Measurements from ENCODE around the gene ROR1. TPM values are rescaled to one million over a fixed set of nuclear protein-coding genes. Genes with fewer than 3 reads are reported as not detected.

Gene ROR1
- total RNA-seq, 1 donor from 2014 or later, result 30.3 TPM

DNA sequence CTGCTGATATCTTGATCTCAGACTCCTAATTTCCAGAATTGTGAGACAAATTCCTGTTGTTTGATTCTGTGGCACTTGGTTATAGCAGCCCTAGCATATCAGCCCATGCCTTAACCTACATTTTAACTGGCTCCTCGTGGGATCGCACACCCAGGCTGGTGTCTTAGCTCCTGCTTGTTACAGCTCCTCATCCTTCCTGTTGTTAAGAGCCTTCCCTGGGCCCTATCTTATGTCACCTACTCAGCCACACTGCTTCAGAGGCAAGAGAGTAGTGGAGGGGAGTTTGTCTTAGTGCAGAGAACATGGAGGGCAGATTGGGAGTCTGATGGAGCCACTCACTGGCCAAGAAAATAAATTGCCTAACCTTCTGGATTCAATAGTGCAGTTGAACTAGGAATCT lies 131.0 kb downstream of the ROR1 start:
- Histone ChIP-seq H2AFZ (replicated peaks) (no peak overlapping the region), H4K20me1 (ENCODE audit: low read depth) (peaks cover 81% of the 10 kb centered on the region), H3K27ac (no peak overlapping the region), H3K9ac (no peak overlapping the region), H3K9me3 (ENCODE audit: low read depth) (no peaks in the 10 kb centered on the region), H3K27me3 (no peaks in the 10 kb centered on the region), H3K4me1 (peaks cover 28% of the 10 kb centered on the region), H3K36me3 (no peaks in the 10 kb centered on the region), H3K79me2 (ENCODE audit: low read depth) (peaks cover 91% of the 10 kb centered on the region), H3F3A (ENCODE audit: low read depth) (peaks cover 13% of the 10 kb centered on the region), H3K4me3 (no peak overlapping the region), H3K4me2 (peak overlapping the region; percentile 57)
- Mint-ChIP-seq H3K27ac (no peak overlapping the region), H3K36me3 (no peaks in the 10 kb centered on the region), H3K9me3 (no peaks in the 10 kb centered on the region), H3K4me3 (no peak overlapping the region), H3K4me1 (peaks cover 40% of the 10 kb centered on the region), H3K27me3 (ENCODE audit: insufficient read depth, low read depth) (peaks cover 16% of the 10 kb centered on the region)
- TF ChIP-seq, protein P1, sequence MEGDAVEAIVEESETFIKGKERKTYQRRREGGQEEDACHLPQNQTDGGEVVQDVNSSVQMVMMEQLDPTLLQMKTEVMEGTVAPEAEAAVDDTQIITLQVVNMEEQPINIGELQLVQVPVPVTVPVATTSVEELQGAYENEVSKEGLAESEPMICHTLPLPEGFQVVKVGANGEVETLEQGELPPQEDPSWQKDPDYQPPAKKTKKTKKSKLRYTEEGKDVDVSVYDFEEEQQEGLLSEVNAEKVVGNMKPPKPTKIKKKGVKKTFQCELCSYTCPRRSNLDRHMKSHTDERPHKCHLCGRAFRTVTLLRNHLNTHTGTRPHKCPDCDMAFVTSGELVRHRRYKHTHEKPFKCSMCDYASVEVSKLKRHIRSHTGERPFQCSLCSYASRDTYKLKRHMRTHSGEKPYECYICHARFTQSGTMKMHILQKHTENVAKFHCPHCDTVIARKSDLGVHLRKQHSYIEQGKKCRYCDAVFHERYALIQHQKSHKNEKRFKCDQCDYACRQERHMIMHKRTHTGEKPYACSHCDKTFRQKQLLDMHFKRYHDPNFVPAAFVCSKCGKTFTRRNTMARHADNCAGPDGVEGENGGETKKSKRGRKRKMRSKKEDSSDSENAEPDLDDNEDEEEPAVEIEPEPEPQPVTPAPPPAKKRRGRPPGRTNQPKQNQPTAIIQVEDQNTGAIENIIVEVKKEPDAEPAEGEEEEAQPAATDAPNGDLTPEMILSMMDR (IDR thresholded peaks at IDR 0.05), result no peak
- TF ChIP-seq EZH2 (IDR thresholded peaks at IDR 0.05), result no peak
- TF ChIP-seq EZH2phosphoT487 (IDR thresholded peaks at IDR 0.05), result no peak
- DNase-seq (ENCODE audit: low spot score), result no peak

DNA sequence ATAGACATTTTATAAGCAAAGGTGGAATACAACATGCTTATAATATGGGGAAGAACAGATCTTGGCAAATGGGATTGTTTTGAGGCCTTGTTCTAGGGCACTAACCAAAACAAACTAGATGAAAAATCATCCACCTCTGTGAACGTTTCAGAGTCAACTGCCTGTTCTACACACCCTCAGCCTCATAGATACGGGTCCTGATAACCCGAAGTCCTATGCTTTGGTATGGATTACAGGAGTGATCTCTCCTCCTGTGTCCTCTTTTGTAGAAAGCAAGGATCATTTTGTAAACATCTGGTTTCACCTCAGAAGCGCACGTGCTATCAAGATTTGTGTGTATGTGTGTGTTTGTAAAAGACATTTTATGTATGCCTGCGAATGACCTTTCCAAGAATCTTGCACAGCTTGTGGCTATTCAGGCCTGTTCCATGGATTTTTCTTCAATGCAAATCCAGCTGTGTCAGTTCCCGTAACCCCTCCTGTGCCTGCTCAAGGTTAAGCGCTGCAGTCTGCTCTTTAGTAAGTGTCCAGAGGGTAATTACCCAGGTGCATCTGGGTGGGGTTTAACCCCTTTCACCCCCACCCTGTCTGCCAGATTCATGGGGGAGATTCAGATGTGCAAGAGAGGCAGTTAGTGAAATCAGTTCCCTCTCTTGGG lies 132.4 kb downstream of the ROR1 start:
- TF ChIP-seq EZH2 (IDR thresholded peaks at IDR 0.05) (no peak), EZH2phosphoT487 (IDR thresholded peaks at IDR 0.05) (no peak)
- TF ChIP-seq, protein P1 (IDR thresholded peaks at IDR 0.05), result no peak
- no peaks in the 10 kb centered on the region for H3K9me3 ChIP-seq (ENCODE audit: low read depth)
- H3K79me2 ChIP-seq (ENCODE audit: low read depth), result peaks cover 92% of the 10 kb centered on the region
- no peak overlapping the region for H2AFZ ChIP-seq (replicated peaks)
- H3K27me3 ChIP-seq, result no peaks in the 10 kb centered on the region
- peaks cover 88% of the 10 kb centered on the region for H4K20me1 ChIP-seq (ENCODE audit: low read depth)
- H3K9me3 Mint-ChIP-seq, result no peaks in the 10 kb centered on the region
- H3K27ac Mint-ChIP-seq, result no peak overlapping the region
- H3K4me3 Mint-ChIP-seq, result peak overlapping the region; percentile 54
- peak; percentile 42 for DNase-seq (ENCODE audit: low spot score)
- H3K27ac ChIP-seq, result no peak overlapping the region
- H3F3A ChIP-seq (ENCODE audit: low read depth), result peaks cover 13% of the 10 kb centered on the region
- peaks cover 47% of the 10 kb centered on the region for H3K4me1 Mint-ChIP-seq
- no peaks in the 10 kb centered on the region for H3K36me3 ChIP-seq
- H3K36me3 Mint-ChIP-seq, result no peaks in the 10 kb centered on the region
- peaks cover 18% of the 10 kb centered on the region for H3K27me3 Mint-ChIP-seq (ENCODE audit: insufficient read depth, low read depth)
- H3K4me1 ChIP-seq, result peaks cover 28% of the 10 kb centered on the region
- no peak overlapping the region for H3K9ac ChIP-seq
- peak overlapping the region; percentile 36 for H3K4me2 ChIP-seq
- H3K4me3 ChIP-seq, result no peak overlapping the region

DNA sequence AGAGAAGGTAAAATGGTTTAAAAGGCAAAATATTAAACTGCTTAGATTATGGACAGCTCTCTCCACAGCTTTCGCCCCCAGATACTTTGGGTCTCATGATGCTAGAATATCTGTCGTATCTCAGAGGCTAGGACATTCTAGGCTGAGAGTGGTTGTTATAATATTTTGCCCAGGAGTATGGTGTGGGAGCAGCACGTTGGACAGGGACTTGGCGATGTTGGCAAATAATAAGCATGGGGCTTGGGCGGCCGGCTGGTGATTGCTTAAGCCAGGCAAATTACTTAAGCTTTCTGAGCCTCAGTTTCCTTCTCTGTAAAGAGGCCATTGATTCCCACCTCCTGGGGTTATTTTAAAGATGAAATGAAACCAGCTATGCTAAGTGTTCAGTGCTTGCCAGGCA lies 133.2 kb downstream of the ROR1 start:
- Histone ChIP-seq H3K27ac (no peak overlapping the region), H3K27me3 (no peaks in the 10 kb centered on the region), H3K4me1 (peaks cover 28% of the 10 kb centered on the region), H3K4me3 (no peak overlapping the region), H3K9ac (no peak overlapping the region), H3K36me3 (no peaks in the 10 kb centered on the region), H4K20me1 (ENCODE audit: low read depth) (peaks cover 88% of the 10 kb centered on the region), H2AFZ (replicated peaks) (no peak overlapping the region), H3F3A (ENCODE audit: low read depth) (peaks cover 13% of the 10 kb centered on the region), H3K9me3 (ENCODE audit: low read depth) (no peaks in the 10 kb centered on the region), H3K79me2 (ENCODE audit: low read depth) (peaks cover 92% of the 10 kb centered on the region), H3K4me2 (no peak overlapping the region)
- no peak for DNase-seq (ENCODE audit: low spot score)
- no peaks in the 10 kb centered on the region for H3K9me3 Mint-ChIP-seq
- TF ChIP-seq EZH2phosphoT487 (IDR thresholded peaks at IDR 0.05) (no peak), EZH2 (IDR thresholded peaks at IDR 0.05) (no peak)
- TF ChIP-seq, protein P1 (IDR thresholded peaks at IDR 0.05), result no peak
- H3K27ac Mint-ChIP-seq, result no peak overlapping the region
- no peak overlapping the region for H3K4me3 Mint-ChIP-seq
- no peaks in the 10 kb centered on the region for H3K36me3 Mint-ChIP-seq
- H3K27me3 Mint-ChIP-seq (ENCODE audit: insufficient read depth, low read depth), result peaks cover 18% of the 10 kb centered on the region
- peaks cover 47% of the 10 kb centered on the region for H3K4me1 Mint-ChIP-seq

Measured in neural progenitor cell (in vitro differentiated cells).